Spinal cord (tissue), 10 donors: ENCODE measurements around the gene PPP5C. TPM values are rescaled to one million over a fixed set of nuclear protein-coding genes. Genes with fewer than 3 reads are reported as not detected.
"Not testable (repeated sequence)": the region's sequence is repeated elsewhere in the genome, so short reads cannot be mapped to it uniquely, and the experiment has no call there.

Experiments used
- DNase-seq, 6 donors: peaks; one replicate each; pipeline versions ENCODE4 v3.0.0 to v3.0.0-alpha.2; 2013 to 2015; ENCODE audit warnings: low spot score in 6 of 6, low read depth in 4 of 6
- H3K27ac ChIP-seq: one replicate; pipeline ENCODE4 v1.5.1; 2013; ENCODE audit warnings: low read depth, low read length, control low read depth
- H3K27me3 ChIP-seq: one replicate; pipeline ENCODE4 v1.6.1; 2013; ENCODE audit warnings: low read length; ENCODE audit not compliant: control insufficient read depth, insufficient read depth
- H3K36me3 ChIP-seq: one replicate; pipeline ENCODE4 v1.6.1; 2013; ENCODE audit warnings: low read length; ENCODE audit not compliant: control insufficient read depth, insufficient read depth
- H3K4me1 ChIP-seq: one replicate; pipeline ENCODE4 v1.6.1; 2013; ENCODE audit warnings: low read length; ENCODE audit not compliant: control insufficient read depth, insufficient read depth
- H3K4me3 ChIP-seq: one replicate; pipeline ENCODE4 v1.5.1; 2013; ENCODE audit warnings: low read depth, low read length, control low read depth
- H3K9me3 ChIP-seq: one replicate; pipeline ENCODE4 v1.6.1; 2013; ENCODE audit warnings: low read length; ENCODE audit not compliant: control insufficient read depth, insufficient read depth
- WGBS: methylation state at CpG from one replicate; pipeline ENCODE4 v1.1.5; 2013; ENCODE audit warnings: missing lambda C conversion rate; ENCODE audit not compliant: insufficient coverage; 5-methylcytosine and 5-hydroxymethylcytosine counted together
- polyA plus RNA-seq, 2 donors: library from polyadenylated mRNA; unstranded; fragments of 120-200 nt; gene quantifications; one replicate each; pipeline ENCODE4 v1.2.1, GENCODE V29; 2013; ENCODE audit not compliant: insufficient read length in 2 of 2
- total RNA-seq, 2 donors: library from RNA; depleted of rRNA in 1 of 2; stranded (reverse); fragments of 120-200 nt in 1 of 2; fragments of >200 nt in 1 of 2; gene quantifications; one replicate each; pipeline versions ENCODE4 v1.2.3 to v1.2.4, GENCODE V29; 2013 to 2014
- donor health status: healthy.

PPP5C gene
- total and polyA plus RNA-seq, 4 donors = 52.5 to 158 (median 110) TPM

DNA sequence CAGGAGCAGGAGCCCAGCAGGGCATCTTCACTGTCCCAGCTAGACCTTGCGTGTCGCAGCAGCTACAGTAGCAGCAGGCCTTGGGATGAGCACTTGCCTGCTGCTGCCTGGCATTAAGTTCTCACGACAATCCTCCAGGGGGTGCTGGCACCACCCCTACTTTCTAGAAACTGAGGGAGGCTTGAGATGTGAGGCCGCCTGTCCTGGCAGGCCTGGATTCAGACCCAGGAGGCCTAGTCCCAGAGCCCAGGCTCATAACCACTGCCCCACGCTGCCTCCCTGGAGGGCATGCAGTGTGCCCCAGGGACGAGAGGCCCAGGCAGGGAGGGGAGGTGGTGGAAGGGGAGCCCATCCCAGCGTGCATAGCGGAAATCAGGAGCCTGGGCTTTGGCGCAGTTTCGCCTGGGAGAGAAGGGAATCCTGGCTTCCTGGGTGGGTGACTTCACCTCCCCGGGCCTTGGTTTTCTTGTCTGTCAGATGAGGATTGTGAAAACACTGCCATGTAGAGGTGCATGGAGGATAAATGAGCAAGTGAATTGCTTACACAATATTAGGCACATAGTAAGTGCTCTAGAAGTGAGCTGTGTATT lies 26.1 kb downstream of the PPP5C start:
- no peaks in the 10 kb centered on the region for H3K27me3 ChIP-seq
- H3K27ac ChIP-seq = peak overlapping the region; percentile 2
- no peaks in the 10 kb centered on the region for H3K9me3 ChIP-seq
- 48% methylated on average over 8 of the region's 11 CpGs for WGBS
- peaks cover 60% of the 10 kb centered on the region for H3K36me3 ChIP-seq
- H3K4me3 ChIP-seq = no peak overlapping the region
- H3K4me1 ChIP-seq = peaks cover 20% of the 10 kb centered on the region
- DNase-seq = peak in 2 of 6 donors; percentile 27 to 59

GRCh38 chr19:46373491-46374359 lies 26.8 kb downstream of the PPP5C start:
- Histone ChIP-seq H3K9me3 (no peaks in the 10 kb centered on the region), H3K27me3 (no peaks in the 10 kb centered on the region), H3K4me3 (no peak overlapping the region), H3K27ac (no peak overlapping the region), H3K4me1 (peaks cover 20% of the 10 kb centered on the region), H3K36me3 (peaks cover 61% of the 10 kb centered on the region)
- DNase-seq = peak in 4 of 6 donors; percentile 31 to 92 (median 66)
- 27% methylated on average over 11 of the region's 17 CpGs for WGBS

DNA sequence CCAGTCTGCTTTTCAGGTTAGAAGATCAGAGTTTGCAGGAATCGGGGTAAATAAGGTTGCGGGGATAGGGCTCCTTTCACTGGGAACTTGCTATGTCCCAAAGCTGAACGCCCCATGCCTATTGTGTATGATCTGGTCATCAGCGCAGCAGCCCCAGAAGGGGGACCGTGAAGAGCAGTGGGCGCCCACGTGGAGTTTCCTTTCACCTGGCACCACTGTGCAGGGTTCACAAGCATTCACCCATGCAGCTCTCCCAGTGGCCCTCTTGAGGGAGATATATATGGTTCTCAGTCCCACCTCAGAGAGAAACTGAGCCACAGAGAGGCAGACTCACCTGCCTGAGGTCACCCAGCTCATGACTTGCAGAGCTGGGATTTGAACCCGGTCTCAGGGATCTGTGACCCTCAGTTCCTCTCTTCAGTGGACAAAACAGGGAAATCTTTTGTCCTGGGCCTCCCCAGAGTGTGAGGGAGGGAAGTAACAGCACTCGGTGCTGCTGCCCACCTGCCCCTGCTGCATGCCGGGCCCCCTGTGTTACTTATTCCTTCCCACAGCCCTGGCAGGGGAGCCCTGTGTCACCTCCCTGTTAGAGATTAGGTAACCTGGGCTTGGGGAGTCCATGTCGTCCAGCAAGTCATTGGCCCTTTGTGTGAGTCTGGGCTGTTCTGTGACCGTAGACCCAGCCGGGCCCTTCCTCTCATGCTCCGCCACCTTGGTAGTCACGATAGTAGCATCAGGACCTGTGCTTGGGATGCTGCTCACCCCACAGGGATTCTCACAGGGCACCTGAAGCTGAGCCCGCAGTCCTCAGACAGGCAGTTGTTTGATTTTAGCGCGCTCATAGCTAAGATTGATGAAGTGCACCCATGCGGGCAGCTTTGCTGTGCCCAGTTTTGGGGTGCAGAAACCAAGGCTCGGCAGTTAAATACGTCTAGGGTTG lies 27.9 kb downstream of the PPP5C start:
- DNase-seq = no peak
- Histone ChIP-seq H3K9me3 (no peaks in the 10 kb centered on the region), H3K27me3 (no peaks in the 10 kb centered on the region), H3K27ac (no peak overlapping the region), H3K4me1 (peaks cover 20% of the 10 kb centered on the region), H3K4me3 (no peak overlapping the region), H3K36me3 (peaks cover 65% of the 10 kb centered on the region)
- WGBS = 91% methylated on average over 19 of the region's 21 CpGs

GRCh38 chr19:46375476-46376067 lies 28.7 kb downstream of the PPP5C start:
- peaks cover 66% of the 10 kb centered on the region for H3K36me3 ChIP-seq
- not testable (repeated sequence) for H3K27me3 ChIP-seq, H3K4me3 ChIP-seq, H3K9me3 ChIP-seq, H3K27ac ChIP-seq, DNase-seq
- peaks cover 20% of the 10 kb centered on the region for H3K4me1 ChIP-seq
- WGBS = 98% methylated on average over 20 of the region's 22 CpGs

DNA sequence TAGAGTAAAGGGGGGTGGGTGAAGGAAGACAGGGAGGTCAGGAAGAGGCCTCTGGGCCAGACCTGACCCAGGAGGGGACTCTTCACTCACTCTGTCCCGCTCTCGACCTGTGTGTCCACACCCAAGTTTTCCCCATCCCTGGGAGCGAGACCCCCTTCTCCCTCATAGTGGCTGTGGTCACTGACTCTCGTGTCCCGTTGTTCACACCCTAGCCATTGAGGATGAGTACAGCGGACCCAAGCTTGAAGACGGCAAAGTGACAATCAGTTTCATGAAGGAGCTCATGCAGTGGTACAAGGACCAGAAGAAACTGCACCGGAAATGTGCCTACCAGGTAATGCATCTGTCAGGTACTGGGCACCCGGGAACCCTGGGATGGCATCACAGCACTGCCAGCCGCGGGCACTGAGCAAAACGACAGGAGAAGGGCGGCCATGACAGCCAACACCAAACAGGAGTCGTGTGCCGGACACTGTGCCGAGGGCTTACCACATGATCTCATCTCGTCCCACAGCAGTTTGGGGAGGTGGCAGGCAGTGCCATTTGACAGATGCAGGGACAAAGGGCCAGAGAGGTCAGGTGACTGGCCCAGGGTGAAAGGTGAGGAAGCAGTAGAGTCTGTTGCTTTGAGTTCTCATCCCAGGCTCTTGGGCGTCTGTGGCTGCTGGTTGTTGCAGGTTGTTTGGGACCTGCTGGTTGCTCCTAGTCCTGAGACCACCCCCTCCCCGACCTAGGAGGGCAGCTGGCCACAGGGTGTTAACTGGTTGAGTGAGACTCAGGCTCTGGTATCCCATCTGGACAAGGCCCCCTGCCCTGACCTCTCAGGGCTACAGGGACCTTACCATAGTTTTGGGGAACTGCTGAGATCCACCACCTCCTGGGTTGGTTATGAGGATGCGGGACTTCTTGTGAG lies 29.6 kb downstream of the PPP5C start:
- peaks cover 64% of the 10 kb centered on the region for H3K36me3 ChIP-seq
- H3K9me3 ChIP-seq = no peaks in the 10 kb centered on the region
- 97% methylated on average over 20 of the region's 20 CpGs for WGBS
- H3K4me1 ChIP-seq = peaks cover 20% of the 10 kb centered on the region
- no peaks in the 10 kb centered on the region for H3K27me3 ChIP-seq
- DNase-seq = no peak
- no peak overlapping the region for H3K4me3 ChIP-seq
- no peak overlapping the region for H3K27ac ChIP-seq

DNA sequence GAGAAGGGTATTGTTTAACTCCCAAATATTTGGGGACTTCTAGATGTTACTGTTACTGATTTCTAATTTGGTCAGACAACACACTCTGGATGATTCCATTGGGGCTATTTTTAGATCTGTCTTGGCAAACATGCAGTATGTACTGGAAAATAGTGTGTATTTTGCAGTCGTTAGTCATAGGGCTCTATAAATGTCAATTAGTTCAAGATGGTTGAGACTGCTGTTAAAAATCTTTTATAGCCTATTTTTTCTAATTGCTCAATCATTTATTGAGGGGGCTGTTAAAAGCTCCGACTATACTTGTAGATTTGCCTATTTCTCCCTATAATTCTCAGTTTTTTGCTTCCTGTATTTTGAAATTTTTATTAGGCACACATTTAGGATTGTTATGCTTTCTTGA lies 31.4 kb downstream of the PPP5C start:
- no peak overlapping the region for H3K4me3 ChIP-seq
- H3K9me3 ChIP-seq = no peaks in the 10 kb centered on the region
- peaks cover 17% of the 10 kb centered on the region for H3K4me1 ChIP-seq
- peaks cover 65% of the 10 kb centered on the region for H3K36me3 ChIP-seq
- no CpG with 5 or more reads among the region's 2 CpGs for WGBS
- H3K27me3 ChIP-seq = no peaks in the 10 kb centered on the region
- no peak overlapping the region for H3K27ac ChIP-seq
- DNase-seq = peak in 2 of 6 donors; percentile 50 to 58

- Histone ChIP-seq H3K27me3 (no peaks in the 10 kb centered on the region), H3K9me3 (no peaks in the 10 kb centered on the region), H3K4me3 (no peak overlapping the region), H3K36me3 (peaks cover 67% of the 10 kb centered on the region), H3K4me1 (peaks cover 4% of the 10 kb centered on the region), H3K27ac (no peak overlapping the region)
- WGBS = no CpG with 5 or more reads among the region's 2 CpGs
- no peak for DNase-seq
Measured at GRCh38 chr19:46380690-46381089, 33.8 kb downstream of the PPP5C start.

GRCh38 chr19:46381346-46381745 lies 34.5 kb downstream of the PPP5C start:
- WGBS = 100% methylated on average over 1 of the region's 2 CpGs
- Histone ChIP-seq H3K27ac (no peak overlapping the region), H3K4me1 (peaks cover 4% of the 10 kb centered on the region), H3K36me3 (peaks cover 67% of the 10 kb centered on the region), H3K27me3 (no peaks in the 10 kb centered on the region), H3K9me3 (no peaks in the 10 kb centered on the region), H3K4me3 (no peak overlapping the region)
- no peak for DNase-seq
